Measurements from ENCODE around the gene CADM2. TPM values are rescaled to one million over a fixed set of nuclear protein-coding genes. Genes with fewer than 3 reads are reported as not detected.

Gene CADM2
- total and polyA plus RNA-seq, 2 experiments from 2014 or later: 13.3 to 47.5 TPM

GRCh38 chr3:85780806-85781205 is 822.0 kb downstream of the CADM2 start:
- H3K27me3 Mint-ChIP-seq (ENCODE audit: insufficient read depth, low read depth, poor library complexity): no peaks in the 10 kb centered on the region

More at GRCh38 chr3:85780806-85781205, 822.0 kb downstream of the CADM2 start:
- H3K4me1 ChIP-seq (ENCODE audit: insufficient read depth): no peaks in the 10 kb centered on the region
- DNase-seq (ENCODE audit: low spot score) (no peak), ATAC-seq (no peak)
- H3K4me3 ChIP-seq: no peak overlapping the region
- H3K27ac ChIP-seq (ENCODE audit: low read depth): no peak overlapping the region
- H3K4me2 ChIP-seq: no peak overlapping the region
- H3K79me2 ChIP-seq (replicated peaks; ENCODE audit: insufficient read depth): no peaks in the 10 kb centered on the region
- TF ChIP-seq ZNF462 (CRISPR knock-in tag; IDR thresholded peaks at IDR 0.05) (no peak), ETS1 (IDR thresholded peaks at IDR 0.05) (no peak), POLR2AphosphoS5 (IDR thresholded peaks at IDR 0.05; ENCODE audit: low read depth) (no peak), CTCF (conservative IDR thresholded peaks at IDR 0.05; ENCODE audit: low read depth in 2 of 2) (no peak), NANOG (IDR thresholded peaks at IDR 0.05; ENCODE audit: borderline replicate concordance) (no peak), EZH2 (IDR thresholded peaks at IDR 0.05; ENCODE audit: low read depth, unreplicated experiment) (no peak), ZNF331 (CRISPR knock-in tag; IDR thresholded peaks at IDR 0.05; ENCODE audit: low read depth) (no peak)
- no peaks in the 10 kb centered on the region for H3K36me3 Mint-ChIP-seq (ENCODE audit: low read depth)
- no peaks in the 10 kb centered on the region for H3K4me1 Mint-ChIP-seq
- no peaks in the 10 kb centered on the region for H3F3A ChIP-seq (replicated peaks; ENCODE audit: low read depth)
- no peaks in the 10 kb centered on the region for H4K20me1 ChIP-seq (replicated peaks; ENCODE audit: insufficient read depth)
- H3K27me3 ChIP-seq (ENCODE audit: insufficient read depth): no peaks in the 10 kb centered on the region
- H2AFZ ChIP-seq: no peak overlapping the region
- no peaks in the 10 kb centered on the region; the same call in 1 of the 2 replicates for H3K9me2 ChIP-seq (ENCODE audit: insufficient read depth)
- no peak overlapping the region for H3K27ac Mint-ChIP-seq
- H3K36me3 ChIP-seq (ENCODE audit: insufficient read depth): no peaks in the 10 kb centered on the region
- H3K9me3 Mint-ChIP-seq: no peaks in the 10 kb centered on the region
- no peak overlapping the region for H3K4me3 Mint-ChIP-seq
